HepG2 (cell line): ENCODE results near the gene KL.

Experiments used
- ARID2 ChIP-seq: sonication (generic); formaldehyde crosslinking; IDR thresholded peaks from 2 replicates; pipeline ENCODE4 v1.8.1; 2022; ENCODE audit warnings: mild to moderate bottlenecking, missing genetic modification reagents, borderline replicate concordance
- KDM1A ChIP-seq: IDR thresholded peaks from 2 replicates; pipeline ENCODE4 v1.6.1; 2016; ENCODE audit warnings: missing compliant biosample characterization
- MYNN ChIP-seq: sonication (generic); formaldehyde crosslinking; IDR thresholded peaks from 2 replicates; pipeline ENCODE4 v1.4.0; 2020; ENCODE audit warnings: mild to moderate bottlenecking, low read depth, missing genetic modification reagents
- NFE2L1 ChIP-seq: sonication (generic); formaldehyde crosslinking; IDR thresholded peaks from 2 replicates; pipeline ENCODE4 v1.4.0; 2020; ENCODE audit warnings: missing genetic modification reagents, mild to moderate bottlenecking, borderline replicate concordance
- POLR2AphosphoS5 ChIP-seq: IDR thresholded peaks from 2 replicates; pipeline ENCODE4 v1.6.1; 2012; ENCODE audit warnings: low read depth, low read length
- SIN3B ChIP-seq: fragments of 150-350 bp; IDR thresholded peaks from 2 replicates; pipeline ENCODE4 v1.6.1; 2014; ENCODE audit warnings: low read length
- ZNF777 ChIP-seq: sonication (generic); formaldehyde crosslinking; IDR thresholded peaks from 2 replicates; pipeline ENCODE4 v1.4.0; 2020; ENCODE audit warnings: missing genetic modification reagents
- ZNF792 ChIP-seq: IDR thresholded peaks from 2 replicates; pipeline ENCODE4 v1.6.1; 2016
- TF ChIP-seq, protein P1 (sequence below), 2 experiments: IDR thresholded peaks; 2 replicates each; pipeline ENCODE4 v1.6.1; 2011 to 2012; ENCODE audit warnings: low read length in 2 of 2, borderline replicate concordance in 1 of 2, low read depth in 1 of 2, mild to moderate bottlenecking in 1 of 2, moderate library complexity in 1 of 2
- TF ChIP-seq, protein P2 (sequence below): sonication (generic); formaldehyde crosslinking; IDR thresholded peaks from 2 replicates; pipeline ENCODE4 v1.8.1; 2022; ENCODE audit warnings: mild to moderate bottlenecking, missing genetic modification reagents
- TF ChIP-seq, protein P3 (sequence below): sonication (generic); formaldehyde crosslinking; IDR thresholded peaks from 2 replicates; pipeline ENCODE4 v1.5.0; 2020; ENCODE audit warnings: mild to moderate bottlenecking, low read depth, missing genetic modification reagents, borderline replicate concordance
- TF ChIP-seq, protein P4 (sequence below): sonication (generic); formaldehyde crosslinking; IDR thresholded peaks from 2 replicates; pipeline ENCODE4 v1.5.0; 2020; ENCODE audit warnings: mild to moderate bottlenecking, missing genetic modification reagents, moderate library complexity
- TF ChIP-seq, protein P5 (sequence below): sonication (generic); formaldehyde crosslinking; IDR thresholded peaks from 2 replicates; pipeline ENCODE4 v1.8.0; 2022; ENCODE audit warnings: missing genetic modification reagents, low read depth, mild to moderate bottlenecking, borderline replicate concordance

DNA sequence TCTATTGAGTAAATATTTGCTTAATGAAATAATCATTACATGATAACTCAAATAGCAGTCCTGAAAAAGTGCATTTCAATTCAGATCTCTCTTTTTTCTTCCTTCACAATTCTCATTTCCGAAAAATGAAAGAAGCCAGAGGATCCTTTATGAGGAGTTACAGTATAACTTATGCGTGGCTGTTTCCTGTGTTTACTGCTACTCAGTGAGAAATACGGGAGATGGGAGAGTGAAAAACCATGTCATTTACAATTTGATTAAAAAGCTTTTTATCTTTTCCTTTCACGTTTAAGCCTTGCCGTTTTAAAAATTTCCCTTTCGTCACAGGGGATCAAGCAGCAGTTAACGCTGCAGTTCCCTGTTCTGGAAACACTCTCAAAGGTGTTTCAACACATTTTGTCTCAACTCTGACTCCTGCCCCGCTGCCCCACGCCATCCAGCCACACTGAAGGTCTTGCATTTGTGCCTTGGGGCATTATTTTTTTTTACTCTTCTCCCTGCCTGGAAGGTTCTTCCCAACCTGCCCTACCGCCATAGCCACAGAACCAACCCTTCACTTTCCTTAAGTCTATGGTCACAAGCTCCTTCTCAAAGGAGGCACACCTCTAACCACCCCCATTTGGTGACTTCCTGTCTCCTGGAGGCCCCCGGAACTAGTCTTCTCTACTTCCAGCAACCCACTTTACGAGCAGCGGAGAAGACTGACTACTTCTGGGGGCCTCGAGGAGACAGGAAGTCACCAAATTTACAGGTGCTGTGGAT lies 17.0 kb downstream of the KL start:
- TF ChIP-seq NFE2L1 (no peak), POLR2AphosphoS5 (no peak), ZNF792 (CRISPR knock-in tag) (no peak), MYNN (CRISPR knock-in tag) (no peak), KDM1A (CRISPR knock-in tag) (no peak), ARID2 (no peak), SIN3B (no peak), ZNF777 (no peak)
- TF ChIP-seq, protein P1, sequence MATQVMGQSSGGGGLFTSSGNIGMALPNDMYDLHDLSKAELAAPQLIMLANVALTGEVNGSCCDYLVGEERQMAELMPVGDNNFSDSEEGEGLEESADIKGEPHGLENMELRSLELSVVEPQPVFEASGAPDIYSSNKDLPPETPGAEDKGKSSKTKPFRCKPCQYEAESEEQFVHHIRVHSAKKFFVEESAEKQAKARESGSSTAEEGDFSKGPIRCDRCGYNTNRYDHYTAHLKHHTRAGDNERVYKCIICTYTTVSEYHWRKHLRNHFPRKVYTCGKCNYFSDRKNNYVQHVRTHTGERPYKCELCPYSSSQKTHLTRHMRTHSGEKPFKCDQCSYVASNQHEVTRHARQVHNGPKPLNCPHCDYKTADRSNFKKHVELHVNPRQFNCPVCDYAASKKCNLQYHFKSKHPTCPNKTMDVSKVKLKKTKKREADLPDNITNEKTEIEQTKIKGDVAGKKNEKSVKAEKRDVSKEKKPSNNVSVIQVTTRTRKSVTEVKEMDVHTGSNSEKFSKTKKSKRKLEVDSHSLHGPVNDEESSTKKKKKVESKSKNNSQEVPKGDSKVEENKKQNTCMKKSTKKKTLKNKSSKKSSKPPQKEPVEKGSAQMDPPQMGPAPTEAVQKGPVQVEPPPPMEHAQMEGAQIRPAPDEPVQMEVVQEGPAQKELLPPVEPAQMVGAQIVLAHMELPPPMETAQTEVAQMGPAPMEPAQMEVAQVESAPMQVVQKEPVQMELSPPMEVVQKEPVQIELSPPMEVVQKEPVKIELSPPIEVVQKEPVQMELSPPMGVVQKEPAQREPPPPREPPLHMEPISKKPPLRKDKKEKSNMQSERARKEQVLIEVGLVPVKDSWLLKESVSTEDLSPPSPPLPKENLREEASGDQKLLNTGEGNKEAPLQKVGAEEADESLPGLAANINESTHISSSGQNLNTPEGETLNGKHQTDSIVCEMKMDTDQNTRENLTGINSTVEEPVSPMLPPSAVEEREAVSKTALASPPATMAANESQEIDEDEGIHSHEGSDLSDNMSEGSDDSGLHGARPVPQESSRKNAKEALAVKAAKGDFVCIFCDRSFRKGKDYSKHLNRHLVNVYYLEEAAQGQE (IDR thresholded peaks at IDR 0.05; ENCODE audit: borderline replicate concordance in 1 of 2, low read depth in 1 of 2, low read length in 2 of 2): no peak
- TF ChIP-seq, protein P2, sequence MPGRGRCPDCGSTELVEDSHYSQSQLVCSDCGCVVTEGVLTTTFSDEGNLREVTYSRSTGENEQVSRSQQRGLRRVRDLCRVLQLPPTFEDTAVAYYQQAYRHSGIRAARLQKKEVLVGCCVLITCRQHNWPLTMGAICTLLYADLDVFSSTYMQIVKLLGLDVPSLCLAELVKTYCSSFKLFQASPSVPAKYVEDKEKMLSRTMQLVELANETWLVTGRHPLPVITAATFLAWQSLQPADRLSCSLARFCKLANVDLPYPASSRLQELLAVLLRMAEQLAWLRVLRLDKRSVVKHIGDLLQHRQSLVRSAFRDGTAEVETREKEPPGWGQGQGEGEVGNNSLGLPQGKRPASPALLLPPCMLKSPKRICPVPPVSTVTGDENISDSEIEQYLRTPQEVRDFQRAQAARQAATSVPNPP (CRISPR knock-in tag): no peak
- TF ChIP-seq, protein P3, sequence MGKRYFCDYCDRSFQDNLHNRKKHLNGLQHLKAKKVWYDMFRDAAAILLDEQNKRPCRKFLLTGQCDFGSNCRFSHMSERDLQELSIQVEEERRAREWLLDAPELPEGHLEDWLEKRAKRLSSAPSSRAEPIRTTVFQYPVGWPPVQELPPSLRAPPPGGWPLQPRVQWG: no peak
- TF ChIP-seq, protein P4, sequence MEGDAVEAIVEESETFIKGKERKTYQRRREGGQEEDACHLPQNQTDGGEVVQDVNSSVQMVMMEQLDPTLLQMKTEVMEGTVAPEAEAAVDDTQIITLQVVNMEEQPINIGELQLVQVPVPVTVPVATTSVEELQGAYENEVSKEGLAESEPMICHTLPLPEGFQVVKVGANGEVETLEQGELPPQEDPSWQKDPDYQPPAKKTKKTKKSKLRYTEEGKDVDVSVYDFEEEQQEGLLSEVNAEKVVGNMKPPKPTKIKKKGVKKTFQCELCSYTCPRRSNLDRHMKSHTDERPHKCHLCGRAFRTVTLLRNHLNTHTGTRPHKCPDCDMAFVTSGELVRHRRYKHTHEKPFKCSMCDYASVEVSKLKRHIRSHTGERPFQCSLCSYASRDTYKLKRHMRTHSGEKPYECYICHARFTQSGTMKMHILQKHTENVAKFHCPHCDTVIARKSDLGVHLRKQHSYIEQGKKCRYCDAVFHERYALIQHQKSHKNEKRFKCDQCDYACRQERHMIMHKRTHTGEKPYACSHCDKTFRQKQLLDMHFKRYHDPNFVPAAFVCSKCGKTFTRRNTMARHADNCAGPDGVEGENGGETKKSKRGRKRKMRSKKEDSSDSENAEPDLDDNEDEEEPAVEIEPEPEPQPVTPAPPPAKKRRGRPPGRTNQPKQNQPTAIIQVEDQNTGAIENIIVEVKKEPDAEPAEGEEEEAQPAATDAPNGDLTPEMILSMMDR (CRISPR knock-in tag): no peak
- TF ChIP-seq, protein P5, sequence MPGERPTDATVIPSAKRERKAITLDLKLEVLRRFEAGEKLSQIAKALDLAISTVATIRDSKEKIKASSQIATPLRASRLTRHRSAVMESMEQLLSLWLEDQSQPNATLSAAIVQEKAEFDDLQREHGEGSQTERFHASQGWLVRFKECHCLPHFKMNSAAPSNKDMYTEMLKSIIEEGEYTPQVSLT: no peak
